ENCODE data around the gene CDH24. TPM values are rescaled to one million over a fixed set of nuclear protein-coding genes. Genes with fewer than 3 reads are reported as not detected.

Gene CDH24
- total and polyA plus RNA-seq, 2 donors from 2014 or later = 5.1 to 5.4 TPM

- FAIRE-seq = no peak
- peaks cover 0 to 11% (median 8%) of the 10 kb centered on the region in 3 donors for H3K36me3 ChIP-seq (ENCODE audit: control insufficient read depth in 2 of 3, insufficient read depth in 3 of 3, low read length in 3 of 3)
Measured at GRCh38 chr14:23023022-23023794, 34.1 kb downstream of the CDH24 start.

DNA sequence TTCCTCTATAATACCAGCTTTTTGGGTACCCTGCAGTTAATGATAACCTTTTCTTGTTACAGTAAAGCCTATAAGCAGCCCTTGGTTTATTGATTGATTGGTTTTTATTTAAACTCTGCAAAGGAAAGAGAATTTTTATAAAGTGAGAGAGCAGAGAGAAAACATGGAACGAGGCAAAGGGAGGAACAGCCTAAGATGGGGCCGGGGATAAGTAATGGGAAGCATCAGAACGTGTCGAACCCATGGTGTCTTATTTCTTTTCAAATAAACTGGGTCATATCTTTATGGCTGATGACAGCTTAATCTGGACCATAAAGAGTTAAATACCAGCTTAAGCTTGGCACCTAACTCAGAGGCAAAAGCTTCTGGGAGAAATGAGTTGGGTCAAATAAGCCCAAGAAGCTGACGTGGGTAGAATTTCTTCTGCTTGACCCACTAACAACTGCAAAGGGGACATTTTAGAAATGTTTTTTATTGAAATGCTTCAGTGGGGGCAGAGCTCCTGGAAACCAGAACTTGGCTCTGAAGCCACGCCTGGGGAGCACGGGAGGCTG is 35.4 kb downstream of the CDH24 start:
- Histone ChIP-seq H3K4me3 (ENCODE audit: low read length in 3 of 3) (no peak overlapping the region), H3K27ac (ENCODE audit: low read depth in 2 of 2, low read length in 2 of 2) (no peak overlapping the region), H3K4me1 (ENCODE audit: control insufficient read depth in 2 of 3, insufficient read depth in 2 of 3, low read depth in 1 of 3, low read length in 3 of 3) (peaks cover 0 to 5% (median 0%) of the 10 kb centered on the region in 3 donors), H3K36me3 (ENCODE audit: control insufficient read depth in 2 of 3, insufficient read depth in 3 of 3, low read length in 3 of 3) (peaks cover 0 to 9% (median 8%) of the 10 kb centered on the region in 3 donors), H3K27me3 (ENCODE audit: control insufficient read depth, insufficient read depth, low read length) (no peaks in the 10 kb centered on the region), H3K9me3 (ENCODE audit: control insufficient read depth in 2 of 3, insufficient read depth in 1 of 3, low read length in 3 of 3) (no peaks in the 10 kb centered on the region), H3K9ac (ENCODE audit: low read length in 3 of 3) (no peak overlapping the region)
- no peak for FAIRE-seq
- intact Hi-C loops (cut with DNase I) = no loop called here
- peak in 1 of 5 donors; percentile 33 for DNase-seq
- TF ChIP-seq, protein P1, sequence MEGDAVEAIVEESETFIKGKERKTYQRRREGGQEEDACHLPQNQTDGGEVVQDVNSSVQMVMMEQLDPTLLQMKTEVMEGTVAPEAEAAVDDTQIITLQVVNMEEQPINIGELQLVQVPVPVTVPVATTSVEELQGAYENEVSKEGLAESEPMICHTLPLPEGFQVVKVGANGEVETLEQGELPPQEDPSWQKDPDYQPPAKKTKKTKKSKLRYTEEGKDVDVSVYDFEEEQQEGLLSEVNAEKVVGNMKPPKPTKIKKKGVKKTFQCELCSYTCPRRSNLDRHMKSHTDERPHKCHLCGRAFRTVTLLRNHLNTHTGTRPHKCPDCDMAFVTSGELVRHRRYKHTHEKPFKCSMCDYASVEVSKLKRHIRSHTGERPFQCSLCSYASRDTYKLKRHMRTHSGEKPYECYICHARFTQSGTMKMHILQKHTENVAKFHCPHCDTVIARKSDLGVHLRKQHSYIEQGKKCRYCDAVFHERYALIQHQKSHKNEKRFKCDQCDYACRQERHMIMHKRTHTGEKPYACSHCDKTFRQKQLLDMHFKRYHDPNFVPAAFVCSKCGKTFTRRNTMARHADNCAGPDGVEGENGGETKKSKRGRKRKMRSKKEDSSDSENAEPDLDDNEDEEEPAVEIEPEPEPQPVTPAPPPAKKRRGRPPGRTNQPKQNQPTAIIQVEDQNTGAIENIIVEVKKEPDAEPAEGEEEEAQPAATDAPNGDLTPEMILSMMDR (IDR thresholded peaks at IDR 0.05; ENCODE audit: borderline replicate concordance, extremely low read depth, insufficient read depth) = no peak

More at GRCh38 chr14:23023022-23023794, 34.1 kb downstream of the CDH24 start:
- no peak overlapping the region for H3K27ac ChIP-seq (ENCODE audit: low read depth in 2 of 2, low read length in 2 of 2)
- H3K9me3 ChIP-seq (ENCODE audit: control insufficient read depth in 2 of 3, insufficient read depth in 1 of 3, low read length in 3 of 3) = no peaks in the 10 kb centered on the region
- TF ChIP-seq, protein P1 (IDR thresholded peaks at IDR 0.05; ENCODE audit: borderline replicate concordance, extremely low read depth, insufficient read depth) = no peak
- H3K9ac ChIP-seq (ENCODE audit: low read length in 3 of 3) = no peak overlapping the region
- H3K27me3 ChIP-seq (ENCODE audit: control insufficient read depth, insufficient read depth, low read length) = no peaks in the 10 kb centered on the region
- DNase-seq = peak in 1 of 5 donors; percentile 29
- no peak overlapping the region for H3K4me3 ChIP-seq (ENCODE audit: low read length in 3 of 3)
- H3K4me1 ChIP-seq (ENCODE audit: control insufficient read depth in 2 of 3, insufficient read depth in 2 of 3, low read depth in 1 of 3, low read length in 3 of 3) = peaks cover 0 to 5% (median 0%) of the 10 kb centered on the region in 3 donors
- intact Hi-C loops (cut with DNase I) = no loop called here

- FAIRE-seq = no peak
- H3K27ac ChIP-seq (ENCODE audit: low read depth in 2 of 2, low read length in 2 of 2) = no peak overlapping the region
- no peaks in the 10 kb centered on the region for H3K27me3 ChIP-seq (ENCODE audit: control insufficient read depth, insufficient read depth, low read length)
- peak in 1 of 5 donors; percentile 38 for DNase-seq
- H3K4me3 ChIP-seq (ENCODE audit: low read length in 3 of 3) = no peak overlapping the region
- H3K36me3 ChIP-seq (ENCODE audit: control insufficient read depth in 2 of 3, insufficient read depth in 3 of 3, low read length in 3 of 3) = peaks cover 0 to 9% (median 8%) of the 10 kb centered on the region in 3 donors
- H3K9ac ChIP-seq (ENCODE audit: low read length in 3 of 3) = no peak overlapping the region
- no peaks in the 10 kb centered on the region for H3K9me3 ChIP-seq (ENCODE audit: control insufficient read depth in 2 of 3, insufficient read depth in 1 of 3, low read length in 3 of 3)
- intact Hi-C loops (cut with DNase I) = no loop called here
- TF ChIP-seq, protein P1 (IDR thresholded peaks at IDR 0.05; ENCODE audit: borderline replicate concordance, extremely low read depth, insufficient read depth) = no peak
- peaks cover 0 to 5% (median 0%) of the 10 kb centered on the region in 3 donors for H3K4me1 ChIP-seq (ENCODE audit: control insufficient read depth in 2 of 3, insufficient read depth in 2 of 3, low read depth in 1 of 3, low read length in 3 of 3)
Measured at GRCh38 chr14:23021434-23021833, 35.9 kb downstream of the CDH24 start.

All from kidney (tissue), 14 donors.